Measurements from ENCODE around the gene PAX7. TPM values are rescaled to one million over a fixed set of nuclear protein-coding genes. Genes with fewer than 3 reads are reported as not detected.

Gene PAX7
- polyA plus RNA-seq, 1 donor = not detected

- no peak for DNase-seq
Measured at GRCh38 chr1:18618546-18619466, 11.8 kb upstream of the PAX7 start.

GRCh38 chr1:18619467-18619835 lies 11.2 kb upstream of the PAX7 start:
- DNase-seq = no peak

GRCh38 chr1:18628511-18628910 lies 2.1 kb upstream of the PAX7 start:
- DNase-seq = no peak

- DNase-seq = no peak
Measured at GRCh38 chr1:18629659-18630510, 761 bp upstream of the PAX7 start.

- no peak for DNase-seq
Measured at GRCh38 chr1:18631496-18632217, 1.0 kb downstream of the PAX7 start.

GRCh38 chr1:18632218-18632588 lies 1.6 kb downstream of the PAX7 start:
- no peak for DNase-seq

GRCh38 chr1:18632783-18633421 lies 2.3 kb downstream of the PAX7 start:
- no peak for DNase-seq

- no peak for DNase-seq
Measured at GRCh38 chr1:18633422-18634155, 2.9 kb downstream of the PAX7 start.

GRCh38 chr1:18634276-18634675 lies 3.6 kb downstream of the PAX7 start:
- DNase-seq = no peak

GRCh38 chr1:18635070-18635577 lies 4.5 kb downstream of the PAX7 start:
- no peak for DNase-seq

GRCh38 chr1:18635891-18636595 lies 5.4 kb downstream of the PAX7 start:
- DNase-seq = no peak

- no peak for DNase-seq
Measured at GRCh38 chr1:18636596-18637508, 6.2 kb downstream of the PAX7 start.

GRCh38 chr1:18637511-18637960 lies 6.9 kb downstream of the PAX7 start:
- DNase-seq = no peak

- DNase-seq = no peak
Measured at GRCh38 chr1:18637962-18638834, 7.6 kb downstream of the PAX7 start.

- no peak for DNase-seq
Measured at GRCh38 chr1:18638835-18639364, 8.3 kb downstream of the PAX7 start.

- DNase-seq = no peak
Measured at GRCh38 chr1:18639368-18640055, 8.9 kb downstream of the PAX7 start.

All from left kidney (tissue), 2 donors.